NCI-H2171 treated with DMSO at 0.1 percent for 48 hours (cell line): Measurements from ENCODE around the gene CREB5.

ENCODE experiments used
- DNase-seq: peaks from one replicate; lab custom pipeline; 2025; lab: John Stamatoyannopoulos, UW

Gene CREB5

DNA sequence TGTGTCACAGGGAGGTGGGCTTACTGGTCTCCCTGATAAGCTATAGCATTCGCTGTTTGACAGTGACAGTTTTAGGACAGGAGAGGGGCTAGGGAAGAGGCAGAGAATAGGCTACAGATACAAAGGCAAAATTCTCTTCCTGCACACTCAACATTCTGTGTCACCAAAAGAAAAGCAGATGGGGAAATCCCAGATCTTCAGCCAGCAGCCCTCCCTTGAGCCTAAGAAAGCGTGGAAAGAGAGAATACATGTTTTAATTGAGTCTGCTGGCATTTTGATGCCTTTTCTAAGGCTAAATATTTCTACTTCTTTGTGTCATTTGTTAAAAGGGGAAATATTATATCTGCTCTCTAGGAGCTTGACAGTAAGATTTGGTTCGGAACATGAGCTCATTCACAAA is 298.8 kb downstream of the CREB5 start:
- peak; percentile 39 for DNase-seq

DNA sequence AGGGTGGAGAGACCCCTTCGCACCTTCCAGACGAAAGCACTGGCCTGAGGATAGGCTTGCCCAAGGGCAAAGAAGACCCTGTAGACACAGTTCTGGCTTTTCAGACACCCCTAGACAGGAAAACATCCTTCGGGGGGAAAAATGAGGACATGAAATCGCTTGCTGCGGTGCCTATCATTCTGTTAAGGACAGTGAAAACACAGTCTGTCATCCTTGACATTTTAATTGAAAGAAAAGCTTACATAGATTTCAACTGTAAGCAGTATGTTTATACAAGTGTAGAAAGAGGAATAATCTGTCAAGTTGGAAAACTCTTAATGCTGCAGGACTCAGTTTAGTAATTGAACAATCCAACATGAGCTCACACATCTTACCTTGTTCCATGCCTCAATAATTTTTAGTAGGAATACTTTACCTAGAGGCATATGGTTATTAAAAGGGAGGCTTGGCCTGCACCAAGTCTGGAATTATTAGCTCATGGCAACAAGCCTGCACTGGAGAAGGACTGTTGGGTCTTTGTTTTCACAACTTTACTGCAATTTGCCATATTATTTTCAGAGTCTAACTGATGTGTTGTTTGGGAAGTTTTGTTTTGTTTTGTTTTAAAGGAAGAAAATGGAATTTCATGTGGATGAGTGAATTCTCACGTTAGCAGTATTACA is 302.3 kb downstream of the CREB5 start:
- no peak for DNase-seq

DNA sequence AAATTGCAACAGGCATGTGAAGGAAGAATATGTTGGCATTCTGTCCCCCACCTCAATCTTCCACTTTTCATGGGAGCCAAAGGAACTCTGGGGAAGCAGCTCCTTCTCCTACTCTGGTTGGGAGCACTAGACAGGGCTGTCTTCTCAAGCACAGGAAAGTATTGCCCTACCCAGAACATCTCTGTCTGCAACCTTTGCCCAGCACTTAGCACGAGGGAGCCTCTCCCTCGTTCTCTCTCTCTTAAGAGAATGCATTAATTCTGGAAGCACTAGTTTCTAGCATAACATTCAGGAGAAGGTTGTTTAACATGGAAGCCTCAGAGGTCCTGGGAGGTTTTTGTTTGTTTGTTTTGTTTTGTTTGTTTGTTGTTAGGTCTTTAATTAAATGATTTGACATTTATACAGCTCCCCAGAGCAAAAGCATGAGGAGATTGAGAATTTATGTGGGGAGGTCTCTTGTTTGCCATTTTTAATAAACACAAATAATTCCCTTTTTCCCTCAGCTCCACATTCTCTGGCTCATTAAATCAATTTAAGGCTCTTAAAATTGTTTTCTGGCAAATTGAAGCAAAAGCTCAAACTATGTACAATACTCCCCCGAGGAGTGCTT is 305.2 kb downstream of the CREB5 start:
- DNase-seq, result no peak

DNA sequence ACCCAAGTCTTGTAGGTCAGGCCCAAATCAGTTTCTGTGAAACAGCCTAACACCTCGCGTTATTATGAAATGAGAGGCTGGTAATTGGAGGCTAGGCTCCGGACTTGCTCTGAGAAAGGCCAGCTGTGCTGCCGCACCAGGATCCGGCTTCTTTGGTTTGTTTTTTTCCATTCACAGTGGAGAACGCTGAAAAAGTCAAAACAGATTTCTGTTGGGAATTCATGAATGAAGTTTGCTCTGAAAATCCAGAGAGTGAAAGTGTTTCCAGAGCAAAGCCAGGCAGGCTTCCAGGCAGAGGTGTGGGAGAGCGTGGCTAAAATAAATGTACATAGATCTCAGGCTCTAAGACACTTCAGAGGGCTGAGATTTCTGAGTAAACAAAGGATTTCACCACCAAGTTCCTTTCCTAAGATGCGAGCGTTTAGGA is 305.8 kb downstream of the CREB5 start:
- no peak for DNase-seq

DNA sequence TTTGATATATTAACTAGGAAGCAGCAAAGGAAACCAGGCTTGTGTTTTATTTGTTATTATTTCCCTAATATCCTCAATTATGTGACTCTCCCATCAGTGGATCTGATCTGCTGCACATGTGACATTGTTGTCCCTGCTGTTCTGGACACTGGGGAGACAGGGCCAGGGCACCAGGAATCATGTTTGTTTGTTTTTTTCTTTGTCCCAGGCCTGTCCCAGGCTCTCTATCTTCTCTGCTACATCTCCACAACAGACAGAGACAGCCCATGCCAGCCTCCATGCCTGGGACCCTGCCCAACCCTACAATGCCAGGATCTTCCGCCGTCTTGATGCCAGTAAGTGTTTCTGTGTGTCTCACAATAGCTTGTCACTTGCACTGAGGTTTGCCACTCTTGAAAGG is 306.2 kb downstream of the CREB5 start:
- no peak for DNase-seq

DNA sequence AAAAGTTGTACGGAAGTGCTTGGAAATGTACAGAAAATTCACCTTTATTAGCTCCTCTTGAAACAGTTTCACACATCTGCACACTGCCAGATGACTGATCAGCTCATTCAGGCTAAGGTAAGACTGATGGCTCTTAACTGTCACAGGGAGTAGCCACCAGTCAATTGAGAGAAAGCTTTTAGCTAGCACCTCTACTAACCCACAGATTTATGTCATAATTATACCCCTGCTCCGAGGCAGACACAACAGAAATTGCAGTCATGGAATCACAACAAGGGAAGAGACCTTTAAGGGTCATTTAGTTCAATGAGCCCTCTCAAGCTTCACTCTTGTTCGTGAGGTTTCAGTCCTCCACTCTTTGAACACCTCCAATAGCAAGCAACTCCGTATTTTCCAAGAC is 310.4 kb downstream of the CREB5 start:
- no peak for DNase-seq

DNA sequence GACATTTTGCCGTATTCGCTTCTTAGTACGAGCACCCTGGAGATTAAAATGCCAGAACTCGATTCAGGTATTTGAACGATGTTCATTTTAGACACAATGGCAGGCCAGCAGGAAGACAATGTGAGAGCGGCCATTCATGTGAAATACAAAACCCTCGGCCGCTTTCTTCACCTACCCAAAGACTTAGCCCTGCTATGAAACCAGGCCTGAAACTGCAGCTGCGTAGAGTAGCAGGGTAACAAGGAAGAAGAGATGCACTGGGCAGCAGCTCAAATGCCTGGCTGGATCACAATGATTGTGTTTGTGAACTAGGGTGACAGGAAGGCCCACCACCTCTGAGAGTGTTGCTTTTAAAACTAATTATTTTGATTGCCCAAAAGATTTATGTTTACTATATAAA is 311.0 kb downstream of the CREB5 start:
- DNase-seq, result no peak

DNA sequence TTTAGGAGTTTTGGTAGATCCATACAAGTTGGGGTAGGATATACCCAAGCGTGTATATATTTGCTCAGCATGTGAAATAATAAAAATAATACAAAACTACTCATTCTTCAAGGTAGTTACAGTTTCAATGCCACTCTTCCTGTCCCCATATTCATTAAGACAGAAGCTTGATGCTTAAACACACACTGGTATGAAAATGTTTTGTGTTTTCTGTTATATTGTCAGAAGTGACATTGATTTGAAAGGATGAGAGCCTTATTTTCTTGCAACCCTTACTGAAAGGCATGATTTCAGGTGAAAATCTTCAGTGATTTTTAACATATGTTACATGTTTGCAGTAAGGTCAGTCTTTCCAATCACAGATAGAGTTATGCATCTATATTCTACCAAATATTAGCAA is 312.2 kb downstream of the CREB5 start:
- no peak for DNase-seq

DNA sequence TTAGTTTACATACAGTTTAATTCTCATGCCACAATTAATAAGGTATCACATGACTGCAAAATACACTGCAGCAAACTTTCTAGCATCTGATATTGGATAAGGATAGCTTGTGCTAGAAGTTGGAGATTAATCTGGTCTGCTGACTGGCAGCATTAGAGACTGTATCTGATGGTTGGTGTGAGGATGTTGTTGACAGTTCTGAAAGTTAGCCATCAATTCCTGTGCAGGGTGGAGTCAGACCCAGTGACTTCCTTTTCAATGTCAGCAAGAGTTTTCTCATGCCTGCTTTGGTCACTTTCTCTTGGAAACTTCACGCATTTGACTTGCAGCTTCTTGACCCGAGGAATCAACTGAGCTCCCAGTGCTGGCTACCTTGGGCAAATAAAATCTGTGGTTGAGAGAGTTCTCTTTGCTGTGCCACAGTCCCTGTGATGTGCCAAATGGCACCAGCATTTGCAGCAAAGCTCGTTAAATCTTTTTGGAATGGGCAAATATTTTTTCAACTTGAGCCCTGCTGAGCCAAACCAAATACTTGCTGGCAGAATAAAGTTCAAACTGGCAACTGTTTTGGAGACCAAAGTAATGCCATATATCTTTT is 312.8 kb downstream of the CREB5 start:
- no peak for DNase-seq

DNA sequence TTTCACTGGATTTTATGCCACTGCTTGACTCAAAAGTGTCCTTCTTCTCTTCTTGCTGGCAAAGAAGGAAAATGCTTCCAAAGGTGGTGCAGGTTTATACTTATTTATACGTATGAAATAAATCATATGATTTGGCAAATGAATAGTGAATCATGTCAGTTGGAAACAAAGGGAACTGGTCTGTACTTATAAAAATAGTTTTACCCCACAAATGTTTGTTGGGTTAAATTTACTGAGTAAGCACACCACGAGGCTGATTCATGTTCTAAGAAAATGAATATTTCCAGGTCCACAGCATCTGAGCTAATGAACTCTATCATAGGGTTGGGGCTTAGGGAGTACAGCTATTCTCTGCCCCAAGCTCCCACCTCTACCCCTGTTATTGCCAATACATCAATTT is 313.6 kb downstream of the CREB5 start:
- DNase-seq, result no peak

DNA sequence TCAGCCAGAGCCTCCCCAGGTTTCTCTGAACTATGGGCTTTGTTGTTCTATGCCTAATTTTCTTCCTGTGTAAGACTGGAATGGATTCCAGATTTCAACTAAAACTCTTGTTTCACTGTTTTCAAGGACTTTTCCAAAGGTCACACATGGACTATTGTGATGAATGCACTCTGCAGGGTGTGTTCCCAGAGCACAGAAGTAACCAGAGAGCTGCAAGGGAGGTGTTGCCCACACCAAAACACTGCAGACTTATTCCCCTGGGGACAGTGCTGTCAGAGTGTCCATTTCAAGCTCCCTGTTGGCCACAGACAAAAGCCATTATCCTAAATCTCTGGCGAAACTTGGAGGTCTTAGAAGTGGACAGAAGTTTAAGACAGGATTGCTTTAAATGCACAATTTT is 314.2 kb downstream of the CREB5 start:
- no peak for DNase-seq

DNA sequence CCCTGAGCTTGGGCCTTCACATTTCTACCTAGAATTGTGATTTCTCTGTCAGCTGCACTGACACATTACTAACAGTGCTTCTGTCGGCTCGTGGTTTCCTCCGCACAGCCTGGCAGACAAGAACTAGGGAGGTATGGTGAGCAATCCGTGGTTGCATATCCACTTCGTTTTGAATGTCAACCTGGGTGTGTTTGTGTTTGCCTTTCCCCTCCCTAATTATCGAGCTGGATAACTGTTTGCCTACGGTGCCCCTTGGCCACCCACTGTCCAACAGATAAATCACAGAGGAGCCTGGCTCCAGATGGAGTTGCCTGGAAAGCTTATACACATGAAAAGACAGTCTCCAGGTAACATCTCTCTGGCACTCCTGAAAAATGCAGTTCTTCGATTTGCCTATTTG is 317.0 kb downstream of the CREB5 start:
- no peak for DNase-seq

DNA sequence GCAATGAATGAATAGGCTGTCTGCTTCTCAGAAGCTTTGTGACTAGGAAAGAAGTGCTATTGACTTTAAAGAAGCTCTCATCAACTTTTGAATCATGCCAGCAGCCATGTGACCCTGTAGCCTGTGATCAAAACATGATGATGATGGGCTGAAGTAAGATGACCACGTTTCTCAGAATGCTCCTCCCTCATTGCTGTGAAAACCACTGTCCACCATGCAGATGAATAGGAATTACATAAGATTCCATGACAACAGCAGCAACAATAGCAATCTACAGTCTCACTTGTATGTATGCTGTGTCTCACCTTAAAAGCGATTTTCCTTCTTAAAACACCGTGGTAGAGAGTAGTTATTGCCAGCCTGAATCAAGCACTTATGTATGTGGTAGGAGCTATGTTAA is 317.4 kb downstream of the CREB5 start:
- DNase-seq, result no peak

DNA sequence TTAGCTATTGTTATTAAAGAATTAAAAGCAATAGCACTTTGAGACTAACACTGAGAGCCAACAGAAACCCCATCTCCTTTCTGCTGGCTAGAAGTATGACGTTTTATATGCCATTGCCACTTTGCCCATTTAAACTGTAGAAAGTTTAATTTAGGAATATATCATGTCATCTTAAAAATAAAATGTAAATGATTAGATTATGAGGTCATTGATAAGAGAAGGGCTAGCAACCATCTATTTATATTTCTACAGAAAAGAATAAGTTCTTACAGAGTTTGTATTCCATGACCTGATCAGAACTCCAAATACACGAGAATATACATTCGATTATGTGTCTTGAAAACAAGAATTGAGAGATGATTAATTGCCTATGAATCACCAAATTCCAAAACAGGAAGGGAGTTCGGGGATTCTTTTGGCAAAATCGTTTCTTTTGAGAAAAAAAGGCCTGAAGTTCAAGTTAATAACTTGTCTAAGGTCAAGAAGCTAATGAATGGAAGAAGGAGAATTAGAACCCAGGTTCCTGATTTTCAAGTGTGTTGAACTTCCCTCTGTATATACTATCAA is 318.9 kb downstream of the CREB5 start:
- DNase-seq, result no peak

DNA sequence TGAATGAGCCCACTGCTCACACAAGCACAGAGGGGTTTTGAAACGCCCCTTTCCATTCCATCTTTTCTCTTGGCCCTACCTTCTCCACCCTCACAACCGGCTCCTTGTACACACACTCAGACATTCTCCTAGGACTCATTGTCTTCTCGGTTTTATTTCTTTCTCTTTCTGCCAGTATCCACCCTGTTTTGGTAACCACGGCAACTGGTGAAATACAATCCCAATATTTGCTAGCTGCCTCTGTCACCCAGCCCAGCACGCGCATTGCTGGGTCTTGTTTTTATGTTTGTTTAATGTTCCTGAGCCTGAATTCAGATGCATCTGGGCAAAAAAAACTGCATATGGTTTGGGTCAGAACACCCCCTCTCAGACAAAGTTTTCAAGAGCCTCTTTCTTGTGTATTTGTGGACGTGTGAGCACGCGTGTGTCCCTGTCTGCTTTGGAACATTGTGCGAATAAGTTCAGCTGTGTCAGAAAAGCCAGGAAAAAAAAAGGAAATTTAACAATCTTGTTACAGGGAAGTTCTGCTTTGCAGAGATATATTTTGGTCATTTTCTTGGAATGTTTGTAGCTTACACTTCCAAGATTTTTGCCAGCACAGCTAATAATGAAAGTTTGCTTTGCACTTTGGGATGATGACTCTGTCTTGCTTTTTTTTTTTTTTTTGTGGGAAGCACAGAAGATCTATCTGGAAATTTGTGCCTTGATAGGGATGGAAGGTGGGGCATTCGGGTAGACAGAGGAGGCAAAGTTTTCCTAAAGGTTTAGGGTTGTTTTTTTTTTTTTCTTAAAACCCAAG is 320.0 kb downstream of the CREB5 start:
- DNase-seq, result peak; percentile 24

DNA sequence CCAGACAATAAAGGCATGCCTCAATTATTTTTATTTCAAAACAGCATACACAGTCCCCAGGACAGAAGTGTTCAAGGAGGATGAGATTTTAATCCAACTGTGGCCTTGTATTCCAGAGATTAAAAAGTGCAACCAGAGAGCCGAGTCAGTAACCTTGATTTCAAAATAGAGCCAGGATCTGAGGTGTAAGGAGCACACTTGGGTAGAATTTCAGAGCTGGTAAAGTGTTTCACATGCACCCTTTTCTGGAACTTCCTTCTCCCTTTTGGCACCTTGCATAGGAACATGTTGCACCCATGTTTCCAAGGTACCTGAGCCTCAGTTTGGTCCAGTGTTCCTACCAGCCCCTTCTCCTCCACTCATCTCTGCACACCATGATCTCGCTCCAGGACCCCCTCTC is 320.7 kb downstream of the CREB5 start:
- DNase-seq, result no peak

DNA sequence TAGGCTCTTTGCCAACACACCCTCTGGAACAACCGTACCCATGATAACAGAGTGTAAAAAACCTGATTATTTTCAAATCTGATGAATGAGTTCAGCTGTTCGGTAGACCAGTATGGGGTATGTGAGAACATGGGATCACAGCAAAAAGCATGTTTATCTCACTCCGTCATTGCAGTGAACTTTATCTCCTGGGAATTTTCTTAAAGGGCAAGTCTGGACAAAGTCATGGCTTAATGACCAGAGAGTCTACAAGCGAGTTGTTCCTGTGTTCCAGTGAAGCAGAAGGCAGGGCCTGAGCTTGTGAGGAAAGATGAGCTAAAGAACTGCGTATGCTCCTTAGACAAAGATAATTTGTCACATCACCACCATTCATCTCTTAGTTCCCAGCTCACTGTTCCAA is 326.1 kb downstream of the CREB5 start:
- peak; percentile 53 for DNase-seq

DNA sequence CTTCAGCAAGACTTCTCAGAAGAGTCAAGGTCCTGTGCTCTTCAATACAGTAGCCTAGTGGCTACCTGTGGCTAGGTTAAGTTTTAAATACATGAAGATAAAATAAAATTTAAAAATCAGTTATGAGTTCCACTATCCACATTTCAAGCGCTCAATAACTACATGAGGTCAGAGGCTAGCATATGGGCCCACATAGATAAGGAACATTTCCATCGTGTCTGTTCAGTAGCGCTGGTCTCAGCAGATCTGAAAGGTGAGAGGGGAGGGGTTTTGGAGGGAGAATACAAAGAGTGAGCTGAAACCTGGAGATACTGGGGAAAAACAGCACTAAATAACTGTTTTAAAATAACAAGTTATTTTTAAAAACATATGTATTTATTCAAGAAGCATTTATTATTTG is 326.8 kb downstream of the CREB5 start:
- no peak for DNase-seq

DNA sequence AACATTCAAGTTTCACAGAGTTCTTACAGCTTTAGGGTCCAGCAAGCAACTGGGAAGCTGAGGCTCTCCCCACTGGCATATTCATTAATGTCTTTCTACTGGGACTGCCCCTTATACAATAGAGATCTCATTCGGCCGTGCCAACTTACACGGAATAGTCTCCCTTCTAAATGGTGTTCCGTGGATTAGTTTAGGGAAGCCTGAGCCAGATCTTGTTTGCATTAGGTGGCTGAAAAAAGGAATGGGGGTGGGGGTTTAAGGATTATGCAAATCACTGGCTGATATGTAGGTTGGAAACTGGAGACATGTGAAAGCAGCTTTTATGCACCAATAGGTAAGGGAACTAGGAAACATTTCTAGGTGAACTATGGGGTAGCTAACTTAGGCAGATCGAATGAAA is 327.5 kb downstream of the CREB5 start:
- no peak for DNase-seq

DNA sequence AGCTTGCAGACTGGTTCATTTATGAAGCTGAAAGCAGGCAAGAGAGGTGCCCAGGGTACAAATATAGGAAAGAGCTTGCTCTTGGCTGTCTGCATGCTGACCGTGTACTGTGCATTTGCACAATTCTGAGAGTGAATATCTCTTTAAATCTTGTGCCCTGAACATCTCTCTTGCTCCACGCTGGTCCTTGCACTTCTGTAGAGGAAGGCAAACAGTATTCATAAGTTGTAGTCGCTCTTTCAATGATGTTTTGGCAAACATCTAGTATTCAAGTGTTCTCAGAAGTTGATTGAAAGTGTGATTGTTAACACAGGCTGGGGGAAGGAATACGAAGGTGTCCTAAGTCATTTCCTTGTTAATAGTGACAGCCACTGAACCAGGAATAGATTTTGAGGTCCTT is 332.6 kb downstream of the CREB5 start:
- no peak for DNase-seq

DNA sequence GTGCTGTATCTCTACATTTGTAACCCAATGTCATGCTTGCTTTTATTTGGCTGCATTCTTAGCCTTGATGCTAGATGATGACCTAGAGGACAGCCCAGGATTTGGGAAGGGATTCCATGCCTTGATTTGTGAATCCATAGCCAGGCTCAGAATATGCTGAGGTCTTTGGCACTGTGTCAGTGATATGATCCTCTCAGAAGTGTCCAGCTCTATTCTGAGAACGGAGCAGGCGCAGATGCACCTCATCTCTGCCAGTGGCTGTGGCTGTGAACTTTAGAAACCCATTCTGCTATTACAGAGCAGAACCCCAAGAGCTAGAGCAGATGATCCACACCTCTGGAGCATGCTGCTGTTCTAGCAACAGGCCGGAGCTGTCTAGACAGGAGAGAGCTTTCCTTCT is 333.0 kb downstream of the CREB5 start:
- no peak for DNase-seq

DNA sequence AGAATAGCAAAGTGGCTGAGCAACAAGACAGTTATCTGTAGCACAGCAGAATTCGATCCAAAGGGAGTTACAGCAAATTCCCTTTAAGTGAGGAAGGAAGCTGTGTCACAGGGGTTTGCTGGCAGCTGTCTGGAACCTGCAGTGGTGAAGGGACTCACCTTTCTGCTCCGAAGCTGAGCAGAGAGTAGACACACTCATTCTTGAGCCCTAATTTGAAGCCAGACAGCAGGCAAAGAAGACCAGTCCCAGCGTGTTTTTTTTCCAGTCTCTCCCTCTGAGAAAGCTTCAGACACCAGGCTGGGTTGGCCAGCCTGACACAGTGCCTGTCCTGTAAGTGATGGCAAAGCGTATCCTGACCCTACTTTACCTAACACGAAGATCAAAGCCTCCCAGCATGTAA is 335.1 kb downstream of the CREB5 start:
- DNase-seq, result no peak

DNA sequence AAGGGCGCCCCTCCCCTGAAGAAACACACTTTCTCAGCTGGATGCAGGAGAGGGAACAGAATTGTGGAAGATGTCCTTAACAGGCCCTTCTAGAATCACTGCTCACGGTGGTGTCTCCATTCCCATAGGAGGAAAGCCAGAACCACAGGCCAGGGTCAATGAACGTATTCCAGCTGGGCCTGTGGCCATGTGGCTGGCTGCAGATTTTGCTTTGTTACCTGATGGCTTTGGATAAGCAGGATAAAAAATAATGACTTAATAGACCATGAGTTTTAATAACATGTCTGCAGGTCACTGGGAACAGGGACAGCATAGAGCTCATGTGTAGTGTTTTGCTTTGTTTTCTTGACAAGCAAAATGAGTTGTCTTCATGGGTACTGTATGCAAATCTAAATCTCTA is 335.5 kb downstream of the CREB5 start:
- DNase-seq, result no peak
